Parathyroid adenoma (tissue), 2 donors: ENCODE results near the gene LCP2.

Experiments
- H2AFZ ChIP-seq: fragments of 300-600 bp; sonication (generic); one replicate; pipeline ENCODE4 v1.7.0; 2017; ENCODE audit warnings: antibody characterized with exemption, mild to moderate bottlenecking
- H3K27ac ChIP-seq: fragments of 300-600 bp; sonication (generic); one replicate; pipeline ENCODE4 v1.7.0; 2017
- H3K27me3 ChIP-seq: fragments of 300-600 bp; sonication (generic); one replicate; pipeline ENCODE4 v1.7.0; 2017; ENCODE audit warnings: low read length; ENCODE audit not compliant: control insufficient read depth, insufficient read depth
- H3K36me3 ChIP-seq: fragments of 300-600 bp; sonication (generic); one replicate; pipeline ENCODE4 v1.7.0; 2017; ENCODE audit warnings: low read length; ENCODE audit not compliant: control insufficient read depth, insufficient read depth
- H3K4me1 ChIP-seq: fragments of 300-600 bp; sonication (generic); one replicate; pipeline ENCODE4 v1.7.0; 2017; ENCODE audit warnings: control low read depth
- H3K4me2 ChIP-seq: fragments of 300-600 bp; sonication (generic); one replicate; pipeline ENCODE4 v1.7.0; 2017; ENCODE audit warnings: low read length
- H3K4me3 ChIP-seq: fragments of 300-600 bp; sonication (generic); one replicate; pipeline ENCODE4 v1.7.0; 2017; ENCODE audit warnings: low read depth, low read length
- H3K79me2 ChIP-seq: fragments of 300-600 bp; sonication (generic); one replicate; pipeline ENCODE4 v1.7.0; 2017; ENCODE audit warnings: control low read depth
- H3K9ac ChIP-seq: fragments of 300-600 bp; sonication (generic); one replicate; pipeline ENCODE4 v1.7.0; 2017; ENCODE audit warnings: mild to moderate bottlenecking
- H3K9me3 ChIP-seq: fragments of 300-600 bp; sonication (generic); one replicate; pipeline ENCODE4 v1.7.0; 2017; ENCODE audit warnings: low read length; ENCODE audit not compliant: control insufficient read depth
- CTCF ChIP-seq: fragments of 300-600 bp; sonication (generic); IDR thresholded peaks from one replicate; pipeline ENCODE4 v1.7.0; 2017; ENCODE audit warnings: antibody characterized with exemption, mild to moderate bottlenecking
- donor health status: primary hyperparathyroidism.

The LCP2 gene

GRCh38 chr5:170297589-170298462 lies at the start of gene LCP2:
TSS of gene LCP2 (minus strand) at chr5:170297777. CDS start at chr5:170297611, 166 bp downstream.
- H3K36me3 ChIP-seq = no peaks in the 10 kb centered on the region
- H3K27me3 ChIP-seq = no peaks in the 10 kb centered on the region
- no peaks in the 10 kb centered on the region for H3K9me3 ChIP-seq
- no peak within 1 kb of the TSS for H3K9ac ChIP-seq
- peak within 1 kb of the TSS; percentile 57 for H3K27ac ChIP-seq
- no peak for TF ChIP-seq CTCF
- no peak within 1 kb of the TSS for H2AFZ ChIP-seq
- no peaks in the 10 kb centered on the region for H3K4me1 ChIP-seq
- H3K4me3 ChIP-seq = peak within 1 kb of the TSS; percentile 35
- no peaks in the 10 kb centered on the region for H3K79me2 ChIP-seq
- H3K4me2 ChIP-seq = peak within 1 kb of the TSS; percentile 9

- Histone ChIP-seq H3K36me3 (peaks cover 3% of the 10 kb centered on the region), H3K9me3 (no peaks in the 10 kb centered on the region), H3K9ac (no peak overlapping the region), H3K4me2 (no peak overlapping the region), H3K27ac (no peak overlapping the region), H2AFZ (no peak overlapping the region), H3K4me3 (no peak overlapping the region), H3K79me2 (no peaks in the 10 kb centered on the region), H3K27me3 (no peaks in the 10 kb centered on the region), H3K4me1 (peaks cover 3% of the 10 kb centered on the region)
- TF ChIP-seq CTCF = no peak
Observed at GRCh38 chr5:170347022-170347567, 49.5 kb upstream of the LCP2 start.

GRCh38 chr5:170345971-170346370 lies 48.4 kb upstream of the LCP2 start:
- Histone ChIP-seq H3K4me2 (no peak overlapping the region), H3K27me3 (no peaks in the 10 kb centered on the region), H3K9ac (no peak overlapping the region), H3K9me3 (no peaks in the 10 kb centered on the region), H3K27ac (no peak overlapping the region), H3K4me1 (peaks cover 3% of the 10 kb centered on the region), H3K36me3 (no peaks in the 10 kb centered on the region), H3K4me3 (no peak overlapping the region), H3K79me2 (no peaks in the 10 kb centered on the region), H2AFZ (no peak overlapping the region)
- TF ChIP-seq CTCF = no peak

- H3K36me3 ChIP-seq = no peaks in the 10 kb centered on the region
- no peak overlapping the region for H2AFZ ChIP-seq
- H3K9ac ChIP-seq = no peak overlapping the region
- H3K9me3 ChIP-seq = no peaks in the 10 kb centered on the region
- no peak for TF ChIP-seq CTCF
- no peak overlapping the region for H3K4me2 ChIP-seq
- H3K27me3 ChIP-seq = no peaks in the 10 kb centered on the region
- H3K4me3 ChIP-seq = no peak overlapping the region
- peaks cover 1% of the 10 kb centered on the region for H3K4me1 ChIP-seq
- no peak overlapping the region for H3K27ac ChIP-seq
- H3K79me2 ChIP-seq = no peaks in the 10 kb centered on the region
Observed at GRCh38 chr5:170343177-170343576, 45.6 kb upstream of the LCP2 start.
